ENCODE data around the gene ASB6. TPM values are rescaled to one million over a fixed set of nuclear protein-coding genes. Genes with fewer than 3 reads are reported as not detected.
A peak's percentile ranks its signal among the peaks of the same experiment; 100 is the strongest.

Gene ASB6
- polyA plus RNA-seq, 2 of the 4 experiments (the other 2 are of a cell fraction): 9.2 to 17.3 TPM

DNA sequence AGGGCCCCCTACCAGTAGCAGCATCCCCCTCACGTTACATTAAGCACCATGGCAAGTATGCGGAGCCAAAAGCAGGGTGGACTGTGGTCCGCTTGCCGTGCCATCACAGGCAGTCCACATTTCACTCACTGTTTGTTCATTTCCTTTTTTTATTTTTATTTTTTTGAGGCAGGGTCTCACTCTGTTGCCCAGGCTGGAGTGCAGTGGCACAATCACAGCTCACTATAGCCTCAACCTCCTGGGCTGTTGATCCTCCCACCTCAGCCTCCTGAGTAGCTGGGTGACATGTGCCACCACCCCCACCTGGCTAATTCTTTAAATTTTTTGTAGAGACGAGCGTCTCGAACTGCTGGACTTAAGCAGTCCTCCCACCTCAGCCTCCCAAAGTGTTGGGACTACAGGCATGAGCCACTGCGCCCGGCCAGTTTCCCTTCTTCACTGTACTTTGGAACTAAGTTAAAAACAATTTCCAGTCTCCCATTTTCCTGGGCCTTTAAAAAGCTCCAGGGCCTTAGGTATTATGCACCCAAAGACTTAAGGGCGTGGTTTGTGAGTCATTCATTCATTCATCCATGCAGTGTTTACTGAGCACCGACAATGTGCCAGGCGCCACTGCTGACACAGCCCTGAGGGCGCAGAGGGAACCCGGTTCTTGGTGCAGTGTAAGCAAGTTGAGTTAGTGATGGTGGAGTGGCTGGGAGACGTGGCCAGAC is 43.4 kb upstream of the ASB6 start:
- CTCF ChIA-PET: interaction anchor here (0.6 to 2.0 kb wide), 9 partner anchors 10 to 99 kb away, joined by 3 to 11 read pairs (median 3); no protein-coding TSS in a partner anchor
- Histone ChIP-seq H3K4me2 (peak overlapping the region; percentile 72), H3K27ac (peak overlapping the region; percentile 74 to 85), H3K4me3 (no peak overlapping the region), H3K9me3 (no peaks in the 10 kb centered on the region), H3K4me1 (peaks cover 38% of the 10 kb centered on the region)
- POLR2A ChIA-PET: no interaction called here
- DNase-seq (ENCODE audit: low read depth in 1 of 2, low spot score in 1 of 2) (peak; percentile 84), FAIRE-seq (no peak), ATAC-seq (peak; percentile 77 to 84)
- TF ChIP-seq JUNB (IDR thresholded peaks at IDR 0.05): peak; percentile 37; the same call in 1 of the 2 replicates
- TF ChIP-seq, protein P1, sequence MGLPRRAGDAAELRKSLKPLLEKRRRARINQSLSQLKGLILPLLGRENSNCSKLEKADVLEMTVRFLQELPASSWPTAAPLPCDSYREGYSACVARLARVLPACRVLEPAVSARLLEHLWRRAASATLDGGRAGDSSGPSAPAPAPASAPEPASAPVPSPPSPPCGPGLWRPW (IDR thresholded peaks at IDR 0.05): no peak
- no peak for TF ChIP-seq NFE2L2 (conservative IDR thresholded peaks at IDR 0.05; ENCODE audit: low read length)
- TF ChIP-seq MAFK (IDR thresholded peaks at IDR 0.05; ENCODE audit: partially characterized antibody): peak; percentile 80
- no peak for TF ChIP-seq PHF8 (IDR thresholded peaks at IDR 0.05; ENCODE audit: borderline replicate concordance, low read depth)
- TF ChIP-seq RCOR1 (IDR thresholded peaks at IDR 0.05; ENCODE audit: low read depth, low read length): no peak
- peak; percentile 39; the same call in 1 of the 2 replicates for TF ChIP-seq FOSL2 (IDR thresholded peaks at IDR 0.05)
- TF ChIP-seq FOSL2 (CRISPR knock-in tag; IDR thresholded peaks at IDR 0.05): peak; percentile 79
- TF ChIP-seq TFCP2L1 (CRISPR knock-in tag; IDR thresholded peaks at IDR 0.05): no peak
- TF ChIP-seq, protein P2, sequence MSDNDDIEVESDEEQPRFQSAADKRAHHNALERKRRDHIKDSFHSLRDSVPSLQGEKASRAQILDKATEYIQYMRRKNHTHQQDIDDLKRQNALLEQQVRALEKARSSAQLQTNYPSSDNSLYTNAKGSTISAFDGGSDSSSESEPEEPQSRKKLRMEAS (IDR thresholded peaks at IDR 0.05): peak; percentile 80
- no peak for TF ChIP-seq NPAS2 (CRISPR knock-in tag; IDR thresholded peaks at IDR 0.05; ENCODE audit: borderline replicate concordance)
- no peak for TF ChIP-seq FOSB (CRISPR knock-in tag; IDR thresholded peaks at IDR 0.05)
- 36% methylated on average over 15 of the region's 15 CpGs for WGBS (ENCODE audit: missing lambda C conversion rate)

DNA sequence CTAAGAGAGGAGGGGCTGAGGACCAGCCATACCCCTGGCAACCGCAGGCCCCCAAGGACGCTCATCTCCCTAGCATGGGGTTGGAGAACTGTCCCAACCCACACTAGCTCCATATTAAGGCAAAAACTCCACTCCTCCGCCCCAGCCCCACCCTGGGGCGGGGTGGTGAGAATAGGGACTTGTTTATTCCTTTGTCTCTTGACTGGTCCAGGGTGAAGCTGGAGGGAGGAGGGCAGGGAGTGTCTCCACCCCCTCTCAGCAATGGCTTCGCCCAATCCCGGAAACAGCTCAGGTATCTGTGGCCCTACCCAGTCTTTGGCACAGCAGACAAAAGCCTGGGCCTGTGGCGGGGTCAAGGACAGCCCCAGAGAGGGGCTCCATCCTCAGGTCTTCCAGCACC is 40.4 kb upstream of the ASB6 start:
- H3K4me1 ChIP-seq: peaks cover 32% of the 10 kb centered on the region
- 82% methylated on average over 6 of the region's 7 CpGs for WGBS (ENCODE audit: missing lambda C conversion rate)
- H3K9me3 ChIP-seq: no peaks in the 10 kb centered on the region
- TF ChIP-seq KDM5A (IDR thresholded peaks at IDR 0.05): no peak
- no peak for TF ChIP-seq CHD4 (IDR thresholded peaks at IDR 0.05; ENCODE audit: borderline replicate concordance)
- no peak for TF ChIP-seq BHLHE40 (IDR thresholded peaks at IDR 0.05; ENCODE audit: low read depth, low read length)
- TF ChIP-seq, protein P3, sequence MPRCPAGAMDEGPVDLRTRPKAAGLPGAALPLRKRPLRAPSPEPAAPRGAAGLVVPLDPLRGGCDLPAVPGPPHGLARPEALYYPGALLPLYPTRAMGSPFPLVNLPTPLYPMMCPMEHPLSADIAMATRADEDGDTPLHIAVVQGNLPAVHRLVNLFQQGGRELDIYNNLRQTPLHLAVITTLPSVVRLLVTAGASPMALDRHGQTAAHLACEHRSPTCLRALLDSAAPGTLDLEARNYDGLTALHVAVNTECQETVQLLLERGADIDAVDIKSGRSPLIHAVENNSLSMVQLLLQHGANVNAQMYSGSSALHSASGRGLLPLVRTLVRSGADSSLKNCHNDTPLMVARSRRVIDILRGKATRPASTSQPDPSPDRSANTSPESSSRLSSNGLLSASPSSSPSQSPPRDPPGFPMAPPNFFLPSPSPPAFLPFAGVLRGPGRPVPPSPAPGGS (IDR thresholded peaks at IDR 0.05): no peak
- TF ChIP-seq, protein P4, sequence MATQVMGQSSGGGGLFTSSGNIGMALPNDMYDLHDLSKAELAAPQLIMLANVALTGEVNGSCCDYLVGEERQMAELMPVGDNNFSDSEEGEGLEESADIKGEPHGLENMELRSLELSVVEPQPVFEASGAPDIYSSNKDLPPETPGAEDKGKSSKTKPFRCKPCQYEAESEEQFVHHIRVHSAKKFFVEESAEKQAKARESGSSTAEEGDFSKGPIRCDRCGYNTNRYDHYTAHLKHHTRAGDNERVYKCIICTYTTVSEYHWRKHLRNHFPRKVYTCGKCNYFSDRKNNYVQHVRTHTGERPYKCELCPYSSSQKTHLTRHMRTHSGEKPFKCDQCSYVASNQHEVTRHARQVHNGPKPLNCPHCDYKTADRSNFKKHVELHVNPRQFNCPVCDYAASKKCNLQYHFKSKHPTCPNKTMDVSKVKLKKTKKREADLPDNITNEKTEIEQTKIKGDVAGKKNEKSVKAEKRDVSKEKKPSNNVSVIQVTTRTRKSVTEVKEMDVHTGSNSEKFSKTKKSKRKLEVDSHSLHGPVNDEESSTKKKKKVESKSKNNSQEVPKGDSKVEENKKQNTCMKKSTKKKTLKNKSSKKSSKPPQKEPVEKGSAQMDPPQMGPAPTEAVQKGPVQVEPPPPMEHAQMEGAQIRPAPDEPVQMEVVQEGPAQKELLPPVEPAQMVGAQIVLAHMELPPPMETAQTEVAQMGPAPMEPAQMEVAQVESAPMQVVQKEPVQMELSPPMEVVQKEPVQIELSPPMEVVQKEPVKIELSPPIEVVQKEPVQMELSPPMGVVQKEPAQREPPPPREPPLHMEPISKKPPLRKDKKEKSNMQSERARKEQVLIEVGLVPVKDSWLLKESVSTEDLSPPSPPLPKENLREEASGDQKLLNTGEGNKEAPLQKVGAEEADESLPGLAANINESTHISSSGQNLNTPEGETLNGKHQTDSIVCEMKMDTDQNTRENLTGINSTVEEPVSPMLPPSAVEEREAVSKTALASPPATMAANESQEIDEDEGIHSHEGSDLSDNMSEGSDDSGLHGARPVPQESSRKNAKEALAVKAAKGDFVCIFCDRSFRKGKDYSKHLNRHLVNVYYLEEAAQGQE (IDR thresholded peaks at IDR 0.05): no peak
- TF ChIP-seq, protein P5, sequence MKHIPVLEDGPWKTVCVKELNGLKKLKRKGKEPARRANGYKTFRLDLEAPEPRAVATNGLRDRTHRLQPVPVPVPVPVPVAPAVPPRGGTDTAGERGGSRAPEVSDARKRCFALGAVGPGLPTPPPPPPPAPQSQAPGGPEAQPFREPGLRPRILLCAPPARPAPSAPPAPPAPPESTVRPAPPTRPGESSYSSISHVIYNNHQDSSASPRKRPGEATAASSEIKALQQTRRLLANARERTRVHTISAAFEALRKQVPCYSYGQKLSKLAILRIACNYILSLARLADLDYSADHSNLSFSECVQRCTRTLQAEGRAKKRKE (CRISPR knock-in tag; IDR thresholded peaks at IDR 0.05; ENCODE audit: low read depth): no peak
- TF ChIP-seq, protein P6, sequence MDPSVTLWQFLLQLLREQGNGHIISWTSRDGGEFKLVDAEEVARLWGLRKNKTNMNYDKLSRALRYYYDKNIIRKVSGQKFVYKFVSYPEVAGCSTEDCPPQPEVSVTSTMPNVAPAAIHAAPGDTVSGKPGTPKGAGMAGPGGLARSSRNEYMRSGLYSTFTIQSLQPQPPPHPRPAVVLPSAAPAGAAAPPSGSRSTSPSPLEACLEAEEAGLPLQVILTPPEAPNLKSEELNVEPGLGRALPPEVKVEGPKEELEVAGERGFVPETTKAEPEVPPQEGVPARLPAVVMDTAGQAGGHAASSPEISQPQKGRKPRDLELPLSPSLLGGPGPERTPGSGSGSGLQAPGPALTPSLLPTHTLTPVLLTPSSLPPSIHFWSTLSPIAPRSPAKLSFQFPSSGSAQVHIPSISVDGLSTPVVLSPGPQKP (IDR thresholded peaks at IDR 0.05; ENCODE audit: low read depth, low read length): no peak
- TF ChIP-seq EHMT2 (IDR thresholded peaks at IDR 0.05; ENCODE audit: low read depth): no peak
- no peak overlapping the region for H3K4me2 ChIP-seq
- CTCF ChIA-PET: interaction anchor here (0.8 to 1.8 kb wide), 6 partner anchors 14 to 108 kb away, joined by 3 to 9 read pairs (median 3); no protein-coding TSS in a partner anchor
- DNase-seq (ENCODE audit: low read depth in 1 of 2, low spot score in 1 of 2) (no peak), FAIRE-seq (no peak), ATAC-seq (no peak)
- H3K27ac ChIP-seq: no peak overlapping the region
- H3K4me3 ChIP-seq: no peak overlapping the region
- POLR2A ChIA-PET: no interaction called here
